Breast epithelium (tissue), 4 donors: ENCODE data around the gene RCOR1. TPM values are rescaled to one million over a fixed set of nuclear protein-coding genes. Genes with fewer than 3 reads are reported as not detected.

Source experiments
- DNase-seq, 2 donors: peaks; one replicate each; pipeline ENCODE4 v3.0.0-alpha.2; 2019; ENCODE audit warnings: low spot score in 2 of 2
- H3K27ac ChIP-seq, 2 donors: fragments of 200-600 bp; sonication (generic) in 1 of 2; one replicate each; pipeline ENCODE4 v1.5.1; 2016 to 2019; ENCODE audit warnings: mild to moderate bottlenecking in 1 of 2
- H3K27me3 ChIP-seq, 2 donors: fragments of 200-600 bp; sonication (generic) in 1 of 2; one replicate each; pipeline versions ENCODE4 v1.5.1 to v1.6.0; 2017 to 2019; ENCODE audit warnings: control low read depth in 1 of 2, mild to moderate bottlenecking in 1 of 2
- H3K36me3 ChIP-seq: fragments of 200-600 bp; one replicate; pipeline ENCODE4 v1.5.1; 2019
- H3K4me1 ChIP-seq, 2 donors: fragments of 200-600 bp; sonication (generic); one replicate each; pipeline ENCODE4 v1.5.1; 2016 to 2019; ENCODE audit warnings: control low read depth in 1 of 2
- H3K4me3 ChIP-seq, 3 donors: fragments of 200-600 bp; sonication (generic); 1 replicate in 2 of 3; 2 replicates in 1 of 3; pipeline ENCODE4 v1.5.1; 2016 to 2019; ENCODE audit warnings: mild to moderate bottlenecking in 3 of 3, moderate library complexity in 2 of 3
- H3K9me3 ChIP-seq, 2 donors: fragments of 200-600 bp; sonication (generic) in 1 of 2; one replicate each; pipeline ENCODE4 v1.5.1; 2016 to 2019; ENCODE audit warnings: control low read depth in 1 of 2
- POLR2A ChIP-seq: fragments of 450-650 bp; IDR thresholded peaks from one replicate; pipeline ENCODE4 v1.6.1; 2016; ENCODE audit warnings: antibody characterized with exemption, mild to moderate bottlenecking, moderate library complexity
- POLR2AphosphoS5 ChIP-seq, 3 donors: sonication (generic); formaldehyde crosslinking; IDR thresholded peaks; one replicate each; pipeline ENCODE4 v1.6.1; 2017; ENCODE audit warnings: antibody characterized with exemption in 3 of 3
- intact Hi-C: fragments of 100-400 bp; cut with DNase I; formaldehyde crosslinking; loops from one replicate; pipeline ENCODE4 v1.15.1; 2023; ENCODE audit warnings: low total_unique reads
- total RNA-seq, 3 donors: library from RNA; depleted of rRNA; stranded (reverse); fragments of >200 nt; gene quantifications; one replicate each; pipeline ENCODE4 v1.1.0, GENCODE V29; 2016
- TF ChIP-seq, protein P1 (sequence below), 3 donors: fragments of 450-650 bp; IDR thresholded peaks; one replicate each; pipeline ENCODE4 v1.5.1; 2016 to 2017; ENCODE audit warnings: antibody characterized with exemption in 3 of 3, mild to moderate bottlenecking in 3 of 3, moderate library complexity in 3 of 3

RCOR1 gene
- total RNA-seq, 3 donors from 2014 or later, result 15.7 to 21.8 (median 20.3) TPM

- H3K9me3 ChIP-seq, result no peaks in the 10 kb centered on the region
- DNase-seq, result no peak
- no peaks in the 10 kb centered on the region for H3K36me3 ChIP-seq
- peaks cover 0 to 3% of the 10 kb centered on the region in 2 donors for H3K4me1 ChIP-seq
- H3K27ac ChIP-seq, result no peak overlapping the region
- intact Hi-C loops, result no loop called here
- TF ChIP-seq POLR2AphosphoS5 (IDR thresholded peaks at IDR 0.05), result no peak
- no peak for TF ChIP-seq POLR2A
- TF ChIP-seq, protein P1, sequence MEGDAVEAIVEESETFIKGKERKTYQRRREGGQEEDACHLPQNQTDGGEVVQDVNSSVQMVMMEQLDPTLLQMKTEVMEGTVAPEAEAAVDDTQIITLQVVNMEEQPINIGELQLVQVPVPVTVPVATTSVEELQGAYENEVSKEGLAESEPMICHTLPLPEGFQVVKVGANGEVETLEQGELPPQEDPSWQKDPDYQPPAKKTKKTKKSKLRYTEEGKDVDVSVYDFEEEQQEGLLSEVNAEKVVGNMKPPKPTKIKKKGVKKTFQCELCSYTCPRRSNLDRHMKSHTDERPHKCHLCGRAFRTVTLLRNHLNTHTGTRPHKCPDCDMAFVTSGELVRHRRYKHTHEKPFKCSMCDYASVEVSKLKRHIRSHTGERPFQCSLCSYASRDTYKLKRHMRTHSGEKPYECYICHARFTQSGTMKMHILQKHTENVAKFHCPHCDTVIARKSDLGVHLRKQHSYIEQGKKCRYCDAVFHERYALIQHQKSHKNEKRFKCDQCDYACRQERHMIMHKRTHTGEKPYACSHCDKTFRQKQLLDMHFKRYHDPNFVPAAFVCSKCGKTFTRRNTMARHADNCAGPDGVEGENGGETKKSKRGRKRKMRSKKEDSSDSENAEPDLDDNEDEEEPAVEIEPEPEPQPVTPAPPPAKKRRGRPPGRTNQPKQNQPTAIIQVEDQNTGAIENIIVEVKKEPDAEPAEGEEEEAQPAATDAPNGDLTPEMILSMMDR (IDR thresholded peaks at IDR 0.05), result no peak
- no peak overlapping the region for H3K4me3 ChIP-seq
- no peaks in the 10 kb centered on the region for H3K27me3 ChIP-seq
Measured at GRCh38 chr14:102655137-102655536, 62.7 kb downstream of the RCOR1 start.

DNA sequence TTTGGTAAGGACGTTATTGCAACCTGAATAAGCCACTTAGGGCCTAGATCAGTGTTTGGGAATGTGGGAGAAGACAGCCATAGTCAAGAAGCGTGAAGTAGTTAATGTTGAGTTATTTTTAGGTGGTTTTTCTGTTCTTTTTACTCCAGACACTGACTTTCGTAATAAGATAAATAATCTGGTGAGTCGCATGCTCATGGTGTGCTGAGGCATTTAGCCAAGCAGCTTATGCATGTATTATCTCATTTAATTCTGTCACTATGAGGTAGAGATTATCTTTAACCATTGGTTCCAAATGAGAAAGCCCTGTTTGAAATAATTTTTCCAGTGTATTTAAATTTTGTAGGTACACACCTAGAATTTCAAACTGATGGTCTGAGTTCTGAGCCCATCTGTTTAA is 67.3 kb downstream of the RCOR1 start:
- intact Hi-C loops, result no loop called here
- no peak overlapping the region for H3K27ac ChIP-seq
- H3K4me3 ChIP-seq, result no peak overlapping the region
- H3K9me3 ChIP-seq, result no peaks in the 10 kb centered on the region
- H3K27me3 ChIP-seq, result no peaks in the 10 kb centered on the region
- H3K4me1 ChIP-seq, result no peaks in the 10 kb centered on the region
- H3K36me3 ChIP-seq, result no peaks in the 10 kb centered on the region
- DNase-seq, result no peak
- TF ChIP-seq, protein P1 (IDR thresholded peaks at IDR 0.05), result no peak
- TF ChIP-seq POLR2AphosphoS5 (IDR thresholded peaks at IDR 0.05) (no peak), POLR2A (no peak)

GRCh38 chr14:102661614-102662013 is 69.2 kb downstream of the RCOR1 start:
- Histone ChIP-seq H3K4me3 (no peak overlapping the region), H3K36me3 (no peaks in the 10 kb centered on the region), H3K4me1 (no peaks in the 10 kb centered on the region), H3K27ac (no peak overlapping the region), H3K27me3 (no peaks in the 10 kb centered on the region), H3K9me3 (no peaks in the 10 kb centered on the region)
- TF ChIP-seq POLR2AphosphoS5 (IDR thresholded peaks at IDR 0.05) (no peak), POLR2A (no peak)
- TF ChIP-seq, protein P1 (IDR thresholded peaks at IDR 0.05), result no peak
- intact Hi-C loops, result no loop called here
- no peak for DNase-seq

DNA sequence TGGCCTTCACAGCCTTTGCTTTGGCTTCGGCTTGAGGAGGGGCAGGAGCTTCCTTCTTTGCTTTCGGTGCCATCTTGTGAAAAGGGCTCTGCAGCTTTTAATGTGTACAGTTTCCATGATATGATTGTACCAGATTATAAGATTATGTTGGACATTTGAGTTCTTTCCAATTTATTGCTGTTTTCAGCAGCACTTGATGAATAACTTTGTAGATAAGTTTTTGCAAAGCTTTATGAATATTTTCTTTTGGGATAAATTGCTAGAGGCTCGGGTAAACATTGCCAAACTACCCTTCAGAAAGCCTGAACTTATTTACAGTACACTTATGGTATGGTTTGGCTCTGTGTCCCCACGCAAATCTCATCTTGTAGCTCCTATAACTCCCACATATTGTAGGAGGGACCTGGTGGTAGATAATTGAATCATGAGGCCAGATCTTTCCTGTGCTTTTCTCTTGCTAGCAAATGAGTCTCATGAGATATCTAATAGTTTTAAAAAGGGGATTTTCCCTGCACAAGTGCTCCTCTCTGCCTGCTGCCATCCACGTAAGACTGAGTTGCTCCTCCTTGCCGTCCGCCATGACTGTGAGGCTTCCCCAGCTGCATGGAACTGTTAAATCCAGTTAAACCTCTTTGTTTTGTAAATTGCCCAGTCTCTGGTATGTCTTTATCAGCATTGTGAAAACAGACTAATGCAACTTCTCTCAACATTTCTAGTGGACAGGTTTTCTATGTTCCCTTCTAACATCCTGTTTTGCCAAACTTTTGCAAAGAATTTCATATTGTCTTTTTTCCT is 70.4 kb downstream of the RCOR1 start:
- no peak overlapping the region for H3K4me3 ChIP-seq
- no peaks in the 10 kb centered on the region for H3K4me1 ChIP-seq
- no peaks in the 10 kb centered on the region for H3K27me3 ChIP-seq
- no peak overlapping the region for H3K27ac ChIP-seq
- no peak for DNase-seq
- no peak for TF ChIP-seq POLR2AphosphoS5 (IDR thresholded peaks at IDR 0.05)
- TF ChIP-seq, protein P1 (IDR thresholded peaks at IDR 0.05), result no peak
- no peak for TF ChIP-seq POLR2A
- intact Hi-C loops, result no loop called here
- H3K36me3 ChIP-seq, result no peaks in the 10 kb centered on the region
- H3K9me3 ChIP-seq, result no peaks in the 10 kb centered on the region

- intact Hi-C loops, result no loop called here
- no peak for DNase-seq
- Histone ChIP-seq H3K27me3 (no peaks in the 10 kb centered on the region), H3K9me3 (no peaks in the 10 kb centered on the region), H3K36me3 (no peaks in the 10 kb centered on the region), H3K4me3 (no peak overlapping the region), H3K27ac (no peak overlapping the region), H3K4me1 (no peaks in the 10 kb centered on the region)
- TF ChIP-seq POLR2A (no peak), POLR2AphosphoS5 (IDR thresholded peaks at IDR 0.05) (no peak)
- TF ChIP-seq, protein P1 (IDR thresholded peaks at IDR 0.05), result no peak
Measured at GRCh38 chr14:102663440-102663839, 71.0 kb downstream of the RCOR1 start.
